Activated CD4-positive, alpha-beta T cell treated with anti-CD3 and anti-CD28 coated beads for 24 hours (primary cell): ENCODE measurements around the gene LRMDA.

ENCODE experiments used
- DNase-seq, 2 donors: peaks; one replicate each; pipeline ENCODE4 v3.0.0-alpha.2; 2020; ENCODE audit warnings: low read depth in 2 of 2

LRMDA gene

GRCh38 chr10:75401569-75402485 lies 29.6 kb upstream of the LRMDA start, which contains the start of gene ZNF503:
Gene ZNF503 (minus strand): TSS chr10:75401764. CDS start chr10:75401419, 345 bp downstream.
- peak in 1 of 2 donors; percentile 39 for DNase-seq

DNA sequence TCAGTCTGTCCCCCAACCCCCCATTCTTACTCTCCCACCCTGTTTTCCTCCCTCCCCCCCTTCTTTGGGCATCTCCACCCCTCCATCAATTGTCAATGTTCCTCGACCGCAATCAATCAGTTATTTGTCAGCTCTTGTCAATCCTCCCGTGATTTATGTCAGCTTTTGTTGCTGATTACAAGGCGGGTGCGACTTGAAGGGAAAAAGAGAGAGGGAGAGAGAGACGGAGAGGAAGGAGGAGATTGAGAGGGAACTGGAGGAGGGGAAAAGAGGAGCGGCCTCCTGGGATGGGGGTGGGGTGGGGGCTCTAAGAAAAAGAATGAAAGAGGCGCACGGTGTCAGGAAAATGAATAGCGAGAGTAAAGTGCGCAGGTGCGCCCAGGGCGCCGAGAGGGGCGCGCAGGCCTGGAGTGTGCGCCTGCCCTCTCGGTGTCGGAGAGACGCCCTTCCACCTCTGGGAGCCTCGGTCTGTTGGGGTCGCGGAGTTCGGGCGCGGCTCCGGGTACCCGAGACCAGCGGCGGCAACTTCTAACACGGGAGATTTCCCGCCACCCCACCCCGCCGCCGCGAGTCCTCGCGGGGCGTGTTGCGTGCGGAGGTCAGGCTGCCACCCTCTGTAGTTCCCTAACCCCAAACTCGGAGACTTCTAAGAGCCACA lies 28.8 kb upstream of the LRMDA start:
- no peak for DNase-seq

DNA sequence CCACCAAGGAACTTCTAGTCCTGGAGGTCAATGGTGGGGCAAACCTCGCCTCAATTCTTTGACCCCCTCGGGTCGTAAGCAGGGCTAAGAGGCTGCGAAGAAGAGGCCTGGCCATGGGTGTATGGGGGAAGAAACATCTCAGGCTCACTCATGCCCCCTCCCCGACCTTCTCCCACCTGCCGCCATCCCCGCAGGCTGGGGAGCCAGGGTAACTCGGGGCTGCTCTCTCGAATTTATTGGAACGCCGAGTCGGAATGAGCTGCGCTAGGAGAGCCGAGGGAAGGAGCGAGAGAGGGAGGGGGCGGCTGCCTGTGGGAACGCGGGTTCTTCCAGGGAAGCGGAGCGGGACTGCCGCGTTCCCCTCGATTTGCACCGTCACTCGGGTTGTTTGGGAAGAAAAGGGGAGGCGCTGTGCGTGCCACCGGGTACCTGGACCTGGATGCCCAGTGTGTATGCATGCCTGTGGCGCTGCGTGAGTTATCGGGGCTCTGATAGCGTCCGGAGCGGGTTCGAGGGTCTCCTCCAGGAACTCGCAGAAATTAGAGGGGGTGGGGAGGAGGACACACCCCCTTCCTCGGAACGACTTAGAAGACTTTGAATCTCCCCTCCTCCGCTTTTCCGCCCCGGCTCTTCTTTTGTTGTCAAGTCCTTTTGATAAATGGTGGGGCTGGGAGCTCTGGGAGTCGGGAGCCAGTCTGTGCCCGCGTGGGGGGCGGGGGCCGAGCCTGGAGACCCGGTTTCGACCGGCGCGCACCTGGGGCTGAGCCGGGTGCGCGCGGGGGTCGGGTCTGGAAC lies 28.1 kb upstream of the LRMDA start:
- DNase-seq = no peak

DNA sequence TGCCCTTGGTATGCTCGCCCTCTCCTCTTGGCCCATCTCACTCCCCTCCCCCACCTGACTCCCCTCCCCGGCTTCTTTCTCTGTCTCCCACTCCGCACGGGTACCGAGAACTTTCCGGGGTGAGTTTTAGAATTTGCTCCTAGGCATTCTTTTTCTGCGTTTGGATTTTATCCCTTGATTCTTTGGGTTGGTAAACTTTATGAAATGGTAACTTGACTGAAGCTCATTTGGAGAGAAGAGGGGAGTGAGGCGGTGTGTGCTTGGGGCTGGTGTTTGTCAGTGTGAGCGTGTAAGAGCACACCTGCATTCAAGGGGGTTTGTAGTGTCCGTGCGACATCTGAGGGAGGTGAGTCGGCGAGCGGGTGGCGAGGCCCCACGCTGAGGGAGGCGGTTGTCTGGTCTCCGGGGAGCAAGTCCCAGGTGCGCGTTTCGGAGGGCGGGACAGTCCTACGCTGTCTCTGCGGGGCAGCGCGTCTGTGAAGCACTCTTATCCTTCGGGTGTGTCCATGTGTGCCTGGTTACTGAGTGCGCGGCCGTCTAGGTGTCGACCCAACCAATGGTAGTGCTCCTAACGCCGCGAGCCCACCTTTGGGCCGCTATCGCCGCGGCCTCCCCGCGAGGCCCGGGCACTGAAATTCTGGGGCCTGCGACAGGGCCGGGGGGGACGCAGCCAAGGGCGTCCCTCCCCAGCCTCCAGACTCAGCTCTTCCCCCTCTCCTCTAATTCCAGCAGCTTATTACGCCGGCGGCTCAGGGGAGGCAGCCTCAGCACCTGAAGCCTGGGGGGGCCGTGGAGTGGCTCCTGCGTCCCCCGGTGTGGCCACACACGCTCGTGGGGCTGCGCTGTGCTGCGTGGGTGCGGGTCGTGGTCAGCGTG lies 27.2 kb upstream of the LRMDA start:
- no peak for DNase-seq

DNA sequence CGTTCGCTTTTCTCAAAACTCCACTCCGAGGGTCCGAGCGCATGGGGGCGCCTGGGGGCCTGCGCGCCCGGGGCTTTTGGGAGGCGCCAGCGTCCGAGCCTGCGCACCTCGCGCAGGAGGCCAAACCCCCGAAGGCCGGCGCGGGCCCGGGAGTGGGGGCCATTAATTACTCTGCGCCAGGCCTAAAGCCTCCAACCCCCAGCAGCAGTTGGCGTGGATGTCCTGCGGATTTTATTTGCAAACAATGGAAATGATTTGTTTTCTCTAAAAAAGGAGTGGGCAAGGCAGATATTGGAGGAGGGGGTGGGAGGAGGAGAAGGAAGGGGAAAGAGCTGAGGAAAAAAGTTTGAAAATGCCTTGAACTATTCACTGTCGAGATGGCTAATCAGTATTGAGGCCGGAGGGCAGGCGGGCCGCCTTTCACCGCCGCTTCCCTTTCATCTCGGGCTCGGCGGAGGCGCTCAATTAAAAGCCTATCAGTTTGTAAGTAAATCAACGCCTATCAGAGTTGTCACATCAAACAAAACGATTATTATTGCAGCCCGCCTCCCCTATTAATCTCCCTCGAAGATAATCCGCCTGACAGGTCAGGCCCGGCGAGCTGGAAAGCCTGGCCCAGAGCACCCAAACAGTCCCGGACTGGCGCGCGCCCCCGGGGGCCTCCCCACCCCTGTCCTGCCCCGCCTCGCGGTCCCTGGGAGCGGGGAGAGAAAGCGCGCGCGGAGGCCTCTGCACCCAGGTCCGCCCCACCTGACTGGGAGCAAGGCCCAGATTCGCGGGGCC lies 26.4 kb upstream of the LRMDA start:
- DNase-seq = no peak

- no peak for DNase-seq
Measured at GRCh38 chr10:75405598-75406461, 25.6 kb upstream of the LRMDA start.

DNA sequence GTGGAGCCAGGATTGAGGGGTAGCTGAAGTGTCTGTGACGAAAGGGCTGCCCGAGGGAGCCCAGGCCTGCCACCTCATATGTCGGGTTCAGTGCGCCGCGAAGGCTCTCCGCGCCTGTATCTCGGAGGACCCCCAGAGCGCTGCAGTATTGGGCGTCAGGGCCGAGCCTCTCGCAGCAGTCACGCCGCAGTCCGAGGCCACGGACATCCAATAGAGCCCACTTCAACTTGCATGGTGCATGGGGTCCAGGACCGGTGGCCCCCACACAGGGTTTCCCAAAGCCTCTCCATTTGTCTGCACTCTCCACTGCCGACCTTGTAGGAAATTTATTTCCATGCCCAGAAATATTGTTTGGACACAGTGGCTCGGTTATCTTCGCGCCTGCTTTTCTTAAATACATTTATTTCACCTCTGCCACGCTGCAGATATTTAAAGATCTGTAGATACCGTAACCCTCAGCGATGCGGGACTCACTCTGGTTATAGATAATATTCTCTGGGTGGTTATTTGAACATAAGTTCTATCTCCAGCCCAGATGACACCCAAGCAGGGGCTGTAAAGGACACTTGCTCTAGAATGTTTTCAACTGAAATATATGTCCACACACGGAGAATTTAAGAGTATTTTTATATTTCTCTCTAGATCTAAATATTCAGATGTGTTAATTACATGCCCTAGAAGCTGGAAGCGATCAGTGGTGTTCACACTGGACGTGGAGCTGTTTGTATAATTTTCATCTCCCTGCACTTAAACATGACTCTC lies 24.8 kb upstream of the LRMDA start:
- no peak for DNase-seq

DNA sequence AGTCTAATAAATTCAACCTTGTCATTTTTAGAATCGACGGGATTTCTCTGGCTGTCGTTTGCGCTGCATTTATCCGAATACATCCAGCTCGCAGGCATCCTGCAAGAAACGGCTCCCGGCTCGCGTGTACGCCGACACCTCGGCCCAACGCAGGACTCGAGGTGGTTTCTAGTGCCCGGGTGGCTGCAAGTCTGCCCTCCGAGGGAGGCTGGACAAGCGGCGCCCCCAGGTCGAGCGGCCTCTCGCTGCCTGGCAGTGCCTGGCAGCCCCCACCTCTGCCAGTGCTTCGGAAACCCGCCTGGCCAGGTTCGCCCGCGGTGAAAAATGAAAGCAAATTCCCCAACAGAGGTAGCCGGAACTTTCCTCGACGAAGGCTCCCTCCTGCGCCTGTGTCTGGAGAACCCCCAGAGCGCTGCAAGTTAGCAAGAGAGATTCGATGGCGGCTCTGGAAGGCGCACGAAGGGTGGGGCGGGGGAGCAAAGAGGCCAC lies 24.2 kb upstream of the LRMDA start:
- DNase-seq = no peak

DNA sequence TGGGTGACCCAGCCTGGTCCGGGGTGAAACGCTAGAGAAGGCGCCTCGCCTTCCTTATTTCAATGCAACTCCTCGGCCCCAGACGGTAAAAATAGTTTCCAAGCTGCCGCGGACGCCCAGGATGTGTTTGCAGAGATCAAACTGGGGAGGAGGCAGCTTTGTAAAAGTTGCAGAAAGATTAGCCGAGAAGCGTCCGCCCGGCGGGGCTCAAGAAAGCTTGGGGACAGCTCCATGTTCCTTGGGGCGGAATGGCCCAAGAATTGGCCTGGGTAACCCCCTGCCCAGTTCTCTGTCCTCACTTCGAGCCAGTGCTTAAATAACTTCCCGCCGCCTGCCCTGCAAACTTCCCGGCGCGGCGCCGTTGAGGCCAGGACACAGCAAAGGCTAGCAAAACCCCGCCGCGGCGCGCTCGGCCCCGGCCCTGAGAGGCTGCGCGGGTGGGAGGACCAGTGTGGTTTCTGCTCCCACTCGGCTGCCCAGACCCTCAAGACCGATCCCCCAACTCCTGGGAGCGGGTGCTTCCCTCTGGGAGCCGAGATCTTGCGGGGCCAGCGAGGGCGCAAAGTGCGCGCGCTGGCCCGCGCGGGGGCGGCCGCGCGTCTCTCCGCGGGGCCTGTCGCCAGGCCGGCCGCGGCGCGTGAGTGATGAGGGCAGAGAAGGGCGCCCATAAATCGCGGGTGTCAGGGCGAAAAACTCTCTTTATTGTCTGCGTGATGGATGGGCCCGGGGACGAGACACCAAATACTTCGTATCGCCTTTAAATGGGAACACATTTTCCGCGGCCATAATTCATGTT lies 23.5 kb upstream of the LRMDA start:
- no peak for DNase-seq

- no peak for DNase-seq
Measured at GRCh38 chr10:75408509-75408875, 22.9 kb upstream of the LRMDA start.

DNA sequence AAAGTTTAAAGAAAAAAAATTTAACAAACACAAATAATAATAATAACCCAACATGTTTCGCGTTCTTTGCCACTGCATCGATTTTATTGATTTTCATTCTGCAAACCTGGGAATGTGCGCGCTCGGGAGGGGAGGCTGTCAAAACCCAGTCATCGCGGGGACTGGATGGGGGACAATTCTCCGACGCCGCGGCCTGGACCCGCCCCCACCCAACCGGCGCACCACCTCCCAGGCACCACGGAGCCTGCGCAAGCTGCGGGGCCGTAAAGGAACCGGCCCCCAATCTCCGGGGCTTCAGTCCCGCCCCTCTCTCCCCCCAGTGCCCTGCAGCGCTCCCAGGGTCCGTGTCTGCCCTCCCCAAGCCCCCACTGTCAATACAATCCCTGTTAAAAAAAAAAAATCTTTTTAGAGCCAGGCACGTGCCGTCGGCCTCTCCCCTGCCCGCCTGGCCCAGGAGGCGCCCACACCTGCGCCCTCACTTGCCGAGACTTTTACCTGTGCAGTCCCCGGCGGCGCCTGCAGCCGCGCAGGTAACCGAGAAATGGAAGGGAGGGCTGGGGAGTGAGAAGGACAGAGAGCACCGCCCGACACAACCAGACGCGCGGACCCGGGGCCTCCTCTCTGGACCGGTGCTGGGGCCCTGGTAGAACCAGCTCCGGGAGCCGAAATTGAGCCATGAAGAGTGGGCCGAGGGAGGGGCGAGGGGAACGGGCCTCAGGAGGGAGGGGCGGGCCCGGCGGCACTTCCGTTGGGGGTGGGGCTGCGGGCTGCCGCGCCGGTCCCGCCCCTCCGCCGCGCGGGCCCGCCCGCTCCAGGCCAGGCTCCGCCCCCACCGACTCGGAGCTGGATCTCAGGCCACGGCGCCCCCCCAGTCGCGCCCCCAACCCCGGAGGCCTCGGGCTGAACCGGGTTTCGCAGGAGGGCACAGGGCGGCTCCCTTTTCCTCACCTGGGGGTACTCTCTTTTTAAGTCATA lies 22.2 kb upstream of the LRMDA start:
- DNase-seq = no peak

DNA sequence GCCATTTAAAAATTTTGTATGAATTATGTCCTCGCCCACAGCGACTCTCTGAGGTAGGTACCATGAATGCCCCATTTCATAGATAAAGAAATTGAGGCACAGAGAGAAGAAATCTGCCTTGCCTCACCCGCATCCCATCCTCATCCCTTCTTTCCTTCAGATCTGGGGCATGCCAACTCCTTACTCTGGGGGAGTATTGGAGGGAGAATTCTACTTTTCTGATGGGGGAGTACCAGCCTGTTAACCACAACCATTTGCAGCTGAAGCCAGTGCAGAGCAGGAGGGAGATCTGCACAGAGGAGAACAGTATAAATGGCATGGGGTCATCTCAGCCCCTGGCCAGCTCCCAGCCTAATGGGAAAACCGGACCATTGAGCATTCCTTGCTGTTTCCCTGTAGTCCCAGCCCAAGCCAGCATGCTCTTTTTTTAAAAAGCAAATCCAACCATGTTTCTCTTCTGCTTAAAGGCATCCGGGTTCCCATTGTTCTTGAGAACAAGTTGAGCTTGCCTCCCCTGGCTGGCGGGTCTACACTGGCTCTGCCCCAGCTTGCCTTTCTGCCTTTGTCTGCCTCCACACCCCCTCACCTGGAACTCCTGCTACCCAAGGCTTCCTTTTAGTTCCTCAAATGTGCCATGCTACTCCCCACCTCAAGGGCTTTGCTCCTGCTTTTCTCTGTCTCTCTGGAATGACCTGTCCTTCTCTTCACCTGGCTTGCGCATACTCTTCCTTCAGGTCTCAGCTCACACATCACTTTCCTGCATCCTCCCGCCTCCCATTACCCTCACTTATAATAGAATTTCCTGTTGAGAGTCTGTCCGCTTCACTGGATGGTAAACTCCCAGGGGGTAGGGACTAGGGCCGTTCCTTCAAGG lies 21.1 kb upstream of the LRMDA start:
- no peak for DNase-seq

- DNase-seq = no peak
Measured at GRCh38 chr10:75414527-75414926, 16.9 kb upstream of the LRMDA start.

DNA sequence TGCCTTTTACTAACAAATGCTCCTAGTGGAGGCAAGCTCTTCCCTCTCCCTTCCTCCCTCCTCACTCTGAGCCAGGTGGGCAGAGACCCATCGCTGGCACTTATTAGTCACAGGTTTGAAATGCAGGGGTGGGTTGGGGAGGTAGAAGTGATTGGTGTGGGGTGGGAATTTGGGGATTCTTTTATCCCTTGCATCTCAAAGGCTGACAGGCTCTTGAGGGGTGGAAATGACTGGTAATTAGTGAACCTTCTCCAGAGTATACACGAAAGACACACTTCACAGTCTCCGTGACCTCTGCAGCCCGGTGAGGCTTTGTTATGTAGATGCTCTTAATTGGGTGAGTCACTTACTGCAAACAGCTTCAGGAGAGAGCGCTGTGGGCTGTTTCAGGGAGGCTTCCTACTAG lies 13.9 kb upstream of the LRMDA start:
- DNase-seq = no peak

DNA sequence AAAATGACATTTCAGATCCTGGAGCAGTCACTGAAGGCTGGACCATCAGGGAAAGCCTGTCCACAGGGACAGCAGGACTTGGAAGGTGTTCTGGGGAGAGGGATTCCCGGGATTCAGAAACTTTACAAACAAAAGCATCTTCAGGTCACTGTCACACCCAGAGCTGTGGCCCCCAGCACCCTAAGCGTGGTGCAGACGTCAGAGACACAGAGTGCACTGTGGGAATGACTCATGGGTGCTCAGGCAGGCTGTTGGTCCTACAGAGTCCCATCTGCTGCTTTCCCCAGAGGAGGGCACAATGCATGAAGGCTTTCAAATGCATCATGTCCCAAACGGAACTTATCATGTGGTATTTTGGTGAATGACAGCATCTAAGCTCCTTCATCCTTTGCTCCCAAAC lies 13.1 kb upstream of the LRMDA start:
- no peak for DNase-seq

DNA sequence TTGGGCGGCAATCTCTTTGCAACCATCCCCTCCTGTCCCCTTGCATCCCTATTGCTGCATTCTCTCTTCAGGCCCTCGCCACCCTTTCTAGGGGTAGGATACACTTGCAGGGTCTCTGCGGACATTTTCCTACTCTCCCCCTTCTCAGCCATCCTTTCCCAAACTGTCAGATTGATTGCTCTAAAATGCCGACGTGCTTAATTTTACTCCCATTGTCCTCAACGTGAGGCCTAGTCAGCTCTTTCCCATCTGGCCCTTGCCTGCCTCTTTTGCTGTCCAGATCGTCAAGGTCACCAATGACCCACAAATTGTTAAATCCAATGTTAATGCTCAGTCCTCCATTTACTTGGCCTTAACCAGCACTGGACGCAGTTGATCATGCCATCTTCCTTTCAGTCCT lies 12.7 kb upstream of the LRMDA start:
- no peak for DNase-seq
